ENCODE data around the gene ATP2A1.
"Not testable (repeated sequence)": the region's sequence is repeated elsewhere in the genome, so short reads cannot be mapped to it uniquely, and the experiment has no call there.

ATP2A1 gene

GRCh38 chr16:28863929-28864793 is 14.1 kb upstream of the ATP2A1 start:
- DNase-seq, result no peak

GRCh38 chr16:28865001-28865688 is 13.1 kb upstream of the ATP2A1 start:
- DNase-seq, result no peak

GRCh38 chr16:28865722-28866453 is 12.4 kb upstream of the ATP2A1 start:
- no peak for DNase-seq

- DNase-seq, result no peak
Measured at GRCh38 chr16:28866454-28866804, 11.9 kb upstream of the ATP2A1 start.

GRCh38 chr16:28867241-28867640 is 11.0 kb upstream of the ATP2A1 start:
- no peak for DNase-seq

- not testable (repeated sequence) for DNase-seq
Measured at GRCh38 chr16:28867646-28868045, 10.6 kb upstream of the ATP2A1 start.

- DNase-seq, result no peak
Measured at GRCh38 chr16:28869201-28869600, 9.1 kb upstream of the ATP2A1 start.

DNA sequence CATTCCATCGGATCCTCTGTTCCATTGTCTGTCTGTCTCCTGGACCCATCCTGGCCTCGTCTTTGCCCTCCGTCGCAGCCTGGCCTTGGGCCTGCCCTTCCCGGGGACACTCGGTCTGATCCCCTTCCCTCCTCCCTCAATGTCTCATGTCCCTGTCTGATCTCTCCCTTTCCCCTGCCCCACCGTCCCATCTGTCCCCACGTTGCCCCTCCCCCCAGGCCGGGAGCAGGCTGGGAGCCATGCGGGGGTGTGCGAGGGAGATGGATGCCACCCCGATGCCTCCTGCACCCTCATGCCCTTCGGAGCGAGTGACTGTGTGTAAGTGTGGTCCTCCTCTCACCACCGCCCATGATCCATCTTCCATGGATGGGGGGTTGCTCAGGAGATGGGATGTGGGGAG is 5.3 kb upstream of the ATP2A1 start:
- DNase-seq, result no peak

- peak; percentile 60 to 63 for DNase-seq
Measured at GRCh38 chr16:28873543-28874201, 4.6 kb upstream of the ATP2A1 start.

DNA sequence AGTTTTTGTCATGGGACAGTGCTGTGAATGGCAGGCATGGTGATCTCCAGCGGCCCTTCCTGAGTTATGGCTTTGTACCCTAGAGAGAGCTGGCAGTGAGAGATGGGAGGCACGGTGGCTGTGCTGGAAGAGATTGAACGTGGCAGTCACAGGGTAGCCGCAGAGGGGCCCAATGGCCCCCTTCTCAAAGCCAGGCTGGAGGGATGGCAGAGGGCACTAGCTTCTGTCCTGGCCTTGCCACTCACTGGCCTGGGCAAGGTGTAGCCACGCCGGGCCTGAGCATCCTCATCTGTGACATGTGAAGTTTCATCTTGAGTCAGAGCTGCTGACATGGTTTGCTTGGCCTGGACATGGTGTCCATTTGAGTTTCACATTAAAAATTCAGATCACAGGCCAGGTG is 3.9 kb upstream of the ATP2A1 start:
- DNase-seq, result no peak

DNA sequence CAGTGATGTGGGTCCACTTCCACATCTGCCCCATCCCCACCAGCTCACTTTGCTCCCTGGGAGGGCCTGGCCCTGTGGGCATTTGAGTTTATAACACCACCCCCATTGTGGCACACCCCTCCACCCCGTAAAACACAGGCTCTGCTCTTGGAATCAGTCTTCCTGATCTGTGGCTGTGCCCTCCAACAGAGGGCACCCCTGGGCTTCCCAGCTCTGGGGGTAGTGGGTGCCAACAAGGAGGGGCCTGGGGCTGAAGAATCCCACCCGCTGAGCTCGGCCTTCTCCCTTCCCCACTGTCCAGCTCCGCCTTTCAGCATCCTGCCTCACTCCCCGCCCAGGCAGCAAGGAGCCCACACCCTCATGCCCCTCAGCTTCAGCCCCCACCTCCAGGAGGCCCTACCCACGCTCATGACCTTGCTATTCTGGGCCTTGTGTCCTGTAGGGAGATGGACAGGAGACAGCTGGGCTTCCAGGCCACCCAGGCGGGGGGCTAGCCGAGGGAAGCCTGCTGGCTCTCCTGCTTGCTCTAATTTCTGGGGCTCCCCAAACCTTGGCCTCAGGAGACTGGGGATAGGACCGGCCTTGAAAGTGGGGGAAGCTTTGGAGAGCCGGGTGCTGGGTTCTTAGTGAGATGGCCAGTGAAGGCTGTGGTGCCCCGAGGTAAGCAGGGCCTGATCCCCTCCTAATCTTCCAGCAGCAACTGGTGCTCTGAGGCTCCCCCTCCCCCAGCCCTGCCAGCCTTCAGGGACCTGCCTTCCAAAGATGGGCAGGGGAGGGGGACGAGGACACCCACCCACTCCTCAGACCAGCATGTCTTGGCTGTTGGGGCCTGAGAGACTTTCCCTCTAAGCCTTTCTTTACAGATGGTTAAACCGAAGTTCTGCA is 2.9 kb upstream of the ATP2A1 start:
- DNase-seq, result no peak

GRCh38 chr16:28876019-28876659 is 2.1 kb upstream of the ATP2A1 start:
- DNase-seq, result no peak

- DNase-seq, result no peak
Measured at GRCh38 chr16:28876973-28877654, 1.2 kb upstream of the ATP2A1 start.

DNA sequence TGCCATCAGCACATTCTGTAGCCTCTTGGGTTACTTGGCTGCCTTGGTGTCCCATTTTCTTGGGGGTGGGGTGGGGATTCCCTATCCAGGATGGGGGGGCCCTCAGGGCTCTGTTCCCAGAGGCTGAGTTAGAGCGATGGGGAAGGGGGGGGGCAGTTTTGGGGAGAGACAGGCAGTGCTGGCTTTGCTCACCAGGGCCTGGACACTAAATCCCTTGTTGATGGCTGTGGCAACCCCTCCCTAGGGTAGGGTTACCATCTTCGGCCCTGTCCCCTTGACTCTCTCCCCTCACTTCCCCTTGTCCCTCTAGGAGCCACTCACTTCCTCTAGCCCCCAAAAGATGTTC is 660 bp upstream of the ATP2A1 start:
- no peak for DNase-seq

- DNase-seq, result no peak
Measured at GRCh38 chr16:28879261-28879840, 1.1 kb downstream of the ATP2A1 start.

DNA sequence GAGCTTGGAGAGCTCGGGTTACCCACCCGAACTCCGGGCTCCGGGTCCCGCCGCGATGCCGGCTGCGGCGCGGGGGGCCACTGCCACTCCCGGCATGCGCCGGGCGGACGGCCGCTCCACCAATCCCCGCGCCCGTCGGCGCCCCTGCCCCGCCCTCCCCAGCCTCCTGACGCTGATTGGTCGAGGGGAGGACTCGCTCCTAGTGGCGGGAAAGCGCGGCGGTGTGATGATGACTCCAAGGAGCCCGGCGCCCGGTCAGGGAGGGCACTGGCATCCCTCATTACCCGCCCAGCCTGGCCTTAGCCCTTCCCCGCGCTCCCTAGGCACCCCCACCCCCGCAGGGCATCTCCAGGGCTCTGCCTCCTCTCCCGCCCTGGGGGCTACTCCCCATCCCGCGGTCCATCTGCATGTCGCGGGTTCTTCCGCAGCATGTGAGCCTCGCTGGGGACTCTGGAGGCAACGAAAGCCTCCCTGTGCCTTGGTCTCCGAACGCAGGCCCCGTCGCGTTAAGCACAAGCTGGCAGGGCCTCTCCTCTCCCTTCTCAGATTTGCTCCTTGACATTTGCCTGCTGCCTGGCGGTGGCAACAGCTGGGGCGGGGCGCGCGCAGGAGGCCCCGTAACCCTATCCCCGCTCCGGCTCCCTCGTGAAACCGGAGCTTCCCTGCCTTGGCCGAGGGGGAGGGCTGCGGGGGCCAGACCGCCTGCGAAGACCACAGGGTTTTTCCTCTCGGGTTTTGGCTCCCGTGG is 1.7 kb downstream of the ATP2A1 start:
- DNase-seq, result peak; percentile 82 to 90

DNA sequence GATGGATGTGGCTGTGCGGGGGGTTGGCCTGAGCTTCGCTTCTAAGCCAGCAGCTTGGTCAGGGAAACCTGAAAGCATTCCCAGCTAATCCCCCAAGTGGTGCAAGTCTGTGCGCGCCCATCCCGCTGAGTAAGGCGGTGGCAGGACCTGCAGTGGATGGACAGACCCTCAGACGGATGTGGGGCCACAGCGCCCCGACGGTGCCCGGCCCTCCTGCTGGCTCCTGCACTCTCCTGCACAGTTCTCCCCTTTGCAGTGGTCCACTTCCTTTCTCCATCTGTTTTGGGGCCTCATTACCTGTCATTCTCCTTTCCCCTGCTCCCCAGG is 2.3 kb downstream of the ATP2A1 start:
- no peak for DNase-seq

GRCh38 chr16:28880955-28881354 is 2.7 kb downstream of the ATP2A1 start:
- DNase-seq, result no peak

- DNase-seq, result not testable (repeated sequence)
Measured at GRCh38 chr16:28881565-28881964, 3.3 kb downstream of the ATP2A1 start.

DNA sequence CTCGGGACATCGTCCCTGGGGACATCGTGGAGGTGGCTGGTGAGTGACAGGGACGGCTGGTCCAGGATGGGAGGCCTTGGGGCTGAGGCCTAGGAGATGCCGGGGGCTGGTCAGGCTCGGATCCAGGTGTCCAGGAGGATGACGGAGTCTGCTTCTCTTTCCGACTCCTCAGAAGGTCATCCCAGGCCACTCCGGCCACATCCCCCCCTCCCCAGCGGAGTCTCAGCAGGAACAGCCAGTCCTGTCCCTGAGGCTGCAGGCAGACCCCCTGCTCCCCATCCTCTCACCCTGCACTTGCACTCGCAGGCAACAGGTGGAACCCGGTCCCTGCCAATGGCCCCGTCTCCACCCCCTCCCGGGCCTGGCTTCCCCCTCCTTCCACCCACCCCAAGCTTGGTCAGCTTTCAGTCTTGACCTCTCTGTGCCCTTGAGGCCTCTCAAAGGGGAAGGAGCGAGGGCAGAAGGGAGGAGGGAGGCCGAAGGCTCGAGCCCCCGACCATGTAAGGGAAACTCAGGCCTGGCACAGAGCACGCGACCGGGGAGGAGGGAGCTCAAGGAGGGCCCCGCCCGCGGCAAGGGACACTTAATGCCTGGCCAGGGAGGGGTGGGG is 4.4 kb downstream of the ATP2A1 start:
- DNase-seq, result no peak
